Lung (tissue), 12 donors: ENCODE measurements around the gene INAFM2. TPM values are rescaled to one million over a fixed set of nuclear protein-coding genes. Genes with fewer than 3 reads are reported as not detected.

ENCODE experiments used
- ATAC-seq: fragments of 200-7000 bp; cut with Tn5 transposase; one replicate; pipeline ENCODE4 v1.9.1; 2020; ENCODE audit warnings: moderate number of reproducible peaks; ENCODE audit not compliant: insufficient read depth, low FRiP score
- DNase-seq, 3 donors: peaks; one replicate each; pipeline ENCODE4 v3.0.0-alpha.2; 2013 to 2017
- H3K27ac ChIP-seq, 2 donors: one replicate each; pipeline ENCODE4 v1.5.1; 2013; ENCODE audit warnings: mild to moderate bottlenecking in 2 of 2, moderate library complexity in 2 of 2, control low read depth in 1 of 2, inconsistent platforms in 1 of 2, low read depth in 1 of 2, low read length in 1 of 2
- H3K27me3 ChIP-seq, 3 donors: one replicate each; pipeline ENCODE4 v1.5.1; 2013; ENCODE audit warnings: low read length in 2 of 3; ENCODE audit not compliant: control insufficient read depth in 3 of 3, insufficient read depth in 3 of 3
- H3K36me3 ChIP-seq, 4 donors: one replicate each; pipeline ENCODE4 v1.5.1; 2013; ENCODE audit warnings: low read length in 4 of 4, mild to moderate bottlenecking in 1 of 4, moderate library complexity in 1 of 4; ENCODE audit not compliant: control insufficient read depth in 4 of 4, insufficient read depth in 4 of 4
- H3K4me1 ChIP-seq, 5 donors: one replicate each; pipeline ENCODE4 v1.5.1; 2013; ENCODE audit warnings: low read length in 5 of 5, mild to moderate bottlenecking in 2 of 5, moderate library complexity in 1 of 5; ENCODE audit not compliant: control insufficient read depth in 5 of 5, insufficient read depth in 5 of 5
- H3K4me3 ChIP-seq: one replicate; pipeline ENCODE4 v1.5.1; 2013; ENCODE audit warnings: mild to moderate bottlenecking, control low read depth, moderate library complexity
- H3K9ac ChIP-seq, 2 donors: one replicate each; pipeline ENCODE4 v1.5.1; 2013; ENCODE audit warnings: low read length in 2 of 2, control low read depth in 1 of 2; ENCODE audit not compliant: insufficient read depth in 1 of 2
- H3K9me3 ChIP-seq, 4 donors: one replicate each; pipeline ENCODE4 v1.5.1; 2013; ENCODE audit warnings: low read length in 3 of 4, mild to moderate bottlenecking in 1 of 4, moderate library complexity in 1 of 4; ENCODE audit not compliant: control insufficient read depth in 4 of 4, insufficient read depth in 3 of 4
- WGBS, 2 donors: extraction: QIAGEN DNeasy Blood & Tissue Kit; methylation state at CpG; one replicate each; pipeline ENCODE4 v1.1.7; 2013; 5-methylcytosine and 5-hydroxymethylcytosine counted together
- polyA plus RNA-seq, 2 donors: library from polyadenylated mRNA; stranded (reverse); fragments of 200-250 nt; gene quantifications; one replicate each; pipeline ENCODE4 v1.2.1, GENCODE V29; 2013
- total RNA-seq, 2 donors: library from RNA; depleted of rRNA in 1 of 2; stranded (reverse); fragments of >200 nt in 1 of 2; gene quantifications; one replicate each; pipeline ENCODE4 v1.2.1, GENCODE V29; 2014 to 2021
- TF ChIP-seq, protein P1 (sequence below): IDR thresholded peaks from 2 replicates; pipeline ENCODE4 v1.5.1; 2012; ENCODE audit warnings: mild to moderate bottlenecking; ENCODE audit errors: control extremely low read depth, extremely low read depth
- donor health status: control.
- donor health status: control.
- donor health status: Bipolar disorder and iron deficiency.
- donor health status: healthy.
- donor health status: DM: yes; HTN: yes; CAD: no.

The INAFM2 gene
- total and polyA plus RNA-seq, 4 donors: 12.8 to 31.1 (median 19.0) TPM

DNA sequence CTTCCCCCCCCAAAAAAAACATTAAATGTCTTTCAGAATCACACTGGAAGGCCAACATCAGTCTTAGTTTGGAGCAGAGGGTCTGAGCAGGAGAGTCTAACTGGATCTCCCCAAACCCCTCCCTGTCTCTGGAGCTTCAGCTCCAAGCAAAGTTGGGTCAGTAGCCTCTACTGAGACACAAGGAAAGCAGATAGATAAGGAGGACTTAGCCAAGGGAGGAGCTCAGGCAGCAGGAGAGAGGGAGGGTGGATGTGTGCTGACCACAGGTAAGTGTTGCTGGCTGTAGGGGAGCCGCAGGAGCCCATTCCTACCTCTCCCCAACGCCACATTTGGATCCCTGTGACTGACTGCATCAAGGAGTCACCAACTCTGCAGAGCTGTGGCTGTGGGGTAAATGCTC is 22.7 kb upstream of the INAFM2 start:
- peaks cover 0 to 2% (median 0%) of the 10 kb centered on the region in 4 donors for H3K9me3 ChIP-seq
- H3K4me1 ChIP-seq: peaks cover 0 to 24% (median 6%) of the 10 kb centered on the region in 5 donors
- no peak overlapping the region for H3K9ac ChIP-seq
- no peak for DNase-seq
- peaks cover 0 to 6% (median 0%) of the 10 kb centered on the region in 4 donors for H3K36me3 ChIP-seq
- H3K4me3 ChIP-seq: no peak overlapping the region
- TF ChIP-seq, protein P1, sequence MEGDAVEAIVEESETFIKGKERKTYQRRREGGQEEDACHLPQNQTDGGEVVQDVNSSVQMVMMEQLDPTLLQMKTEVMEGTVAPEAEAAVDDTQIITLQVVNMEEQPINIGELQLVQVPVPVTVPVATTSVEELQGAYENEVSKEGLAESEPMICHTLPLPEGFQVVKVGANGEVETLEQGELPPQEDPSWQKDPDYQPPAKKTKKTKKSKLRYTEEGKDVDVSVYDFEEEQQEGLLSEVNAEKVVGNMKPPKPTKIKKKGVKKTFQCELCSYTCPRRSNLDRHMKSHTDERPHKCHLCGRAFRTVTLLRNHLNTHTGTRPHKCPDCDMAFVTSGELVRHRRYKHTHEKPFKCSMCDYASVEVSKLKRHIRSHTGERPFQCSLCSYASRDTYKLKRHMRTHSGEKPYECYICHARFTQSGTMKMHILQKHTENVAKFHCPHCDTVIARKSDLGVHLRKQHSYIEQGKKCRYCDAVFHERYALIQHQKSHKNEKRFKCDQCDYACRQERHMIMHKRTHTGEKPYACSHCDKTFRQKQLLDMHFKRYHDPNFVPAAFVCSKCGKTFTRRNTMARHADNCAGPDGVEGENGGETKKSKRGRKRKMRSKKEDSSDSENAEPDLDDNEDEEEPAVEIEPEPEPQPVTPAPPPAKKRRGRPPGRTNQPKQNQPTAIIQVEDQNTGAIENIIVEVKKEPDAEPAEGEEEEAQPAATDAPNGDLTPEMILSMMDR: no peak
- 97 to 98% methylated on average over 2 of the region's 2 CpGs for WGBS, 2 donors
- no peaks in the 10 kb centered on the region for H3K27me3 ChIP-seq
- H3K27ac ChIP-seq: no peak overlapping the region
- no peak for ATAC-seq

- DNase-seq (peak; percentile 47 to 65 (median 50)), ATAC-seq (no peak)
- no peak overlapping the region for H3K27ac ChIP-seq
- peaks cover 0 to 15% (median 4%) of the 10 kb centered on the region in 5 donors for H3K4me1 ChIP-seq
- H3K27me3 ChIP-seq: no peaks in the 10 kb centered on the region
- peaks cover 0 to 6% (median 0%) of the 10 kb centered on the region in 4 donors for H3K36me3 ChIP-seq
- no peak overlapping the region for H3K4me3 ChIP-seq
- no peak overlapping the region for H3K9ac ChIP-seq
- WGBS, 2 donors: 43 to 57% methylated on average over 12 of the region's 12 CpGs
- H3K9me3 ChIP-seq: peaks cover 0 to 2% (median 0%) of the 10 kb centered on the region in 4 donors
- TF ChIP-seq, protein P1: no peak
Measured at GRCh38 chr15:40301467-40302179, 21.9 kb upstream of the INAFM2 start.

GRCh38 chr15:40302288-40302886 is 21.1 kb upstream of the INAFM2 start:
- Histone ChIP-seq H3K4me1 (peaks cover 0 to 15% (median 4%) of the 10 kb centered on the region in 5 donors), H3K4me3 (no peak overlapping the region), H3K9ac (no peak overlapping the region), H3K27me3 (no peaks in the 10 kb centered on the region), H3K36me3 (peaks cover 0 to 6% (median 0%) of the 10 kb centered on the region in 4 donors), H3K9me3 (peaks cover 0 to 2% (median 0%) of the 10 kb centered on the region in 4 donors), H3K27ac (no peak overlapping the region)
- TF ChIP-seq, protein P1: no peak
- ATAC-seq (no peak), DNase-seq (no peak)
- 92 to 94% methylated on average over 19 of the region's 19 CpGs for WGBS, 2 donors
